HepG2 (cell line): ENCODE results near the gene BRD2. TPM values are rescaled to one million over a fixed set of nuclear protein-coding genes. Genes with fewer than 3 reads are reported as not detected.

Source experiments
- BRCA1 ChIP-seq: sonication (generic); formaldehyde crosslinking; IDR thresholded peaks from 2 replicates; pipeline ENCODE4 v1.4.0; 2020; ENCODE audit warnings: missing genetic modification reagents
- DR1 ChIP-seq: sonication (generic); formaldehyde crosslinking; IDR thresholded peaks from 2 replicates; pipeline ENCODE4 v1.8.0; 2021; ENCODE audit warnings: mild to moderate bottlenecking, missing genetic modification reagents, inconsistent platforms
- FOXA3 ChIP-seq: IDR thresholded peaks from 2 replicates; pipeline ENCODE4 v1.6.1; 2016; ENCODE audit warnings: missing genetic modification reagents, missing compliant biosample characterization
- IRX3 ChIP-seq: sonication (generic); formaldehyde crosslinking; IDR thresholded peaks from 2 replicates; pipeline ENCODE4 v1.8.1; 2023; ENCODE audit warnings: mild to moderate bottlenecking, low read depth, missing genetic modification reagents, borderline replicate concordance
- KLF13 ChIP-seq: sonication (generic); formaldehyde crosslinking; IDR thresholded peaks from 2 replicates; pipeline ENCODE4 v1.4.0; 2020; ENCODE audit warnings: mild to moderate bottlenecking, missing genetic modification reagents
- NCOA1 ChIP-seq: sonication (generic); formaldehyde crosslinking; IDR thresholded peaks from 2 replicates; pipeline ENCODE4 v1.9.0; 2021; ENCODE audit warnings: missing genetic modification reagents
- NFATC3 ChIP-seq: sonication (generic); formaldehyde crosslinking; IDR thresholded peaks from 2 replicates; pipeline ENCODE4 v1.5.1; 2020; ENCODE audit warnings: mild to moderate bottlenecking, missing genetic modification reagents
- PRMT3 ChIP-seq: sonication (generic); formaldehyde crosslinking; IDR thresholded peaks from 2 replicates; pipeline ENCODE4 v1.8.1; 2022; ENCODE audit warnings: low read depth, mild to moderate bottlenecking, moderate library complexity, missing genetic modification reagents, borderline replicate concordance
- SNAPC2 ChIP-seq: sonication (generic); formaldehyde crosslinking; IDR thresholded peaks from 2 replicates; pipeline ENCODE4 v1.8.1; 2022; ENCODE audit warnings: mild to moderate bottlenecking, missing genetic modification reagents
- THYN1 ChIP-seq: sonication (generic); formaldehyde crosslinking; IDR thresholded peaks from 2 replicates; pipeline ENCODE4 v1.8.1; 2023; ENCODE audit warnings: low read depth, mild to moderate bottlenecking, moderate library complexity, missing genetic modification reagents, borderline replicate concordance
- ZFP82 ChIP-seq: sonication (generic); formaldehyde crosslinking; IDR thresholded peaks from 2 replicates; pipeline ENCODE4 v1.5.1; 2020; ENCODE audit warnings: mild to moderate bottlenecking, missing genetic modification reagents, borderline replicate concordance
- ZFYVE20 ChIP-seq: sonication (generic); formaldehyde crosslinking; IDR thresholded peaks from 2 replicates; pipeline ENCODE4 v1.8.0; 2023; ENCODE audit warnings: low read depth, mild to moderate bottlenecking, moderate library complexity, missing genetic modification reagents, borderline replicate concordance
- ZMAT3 ChIP-seq: sonication (generic); formaldehyde crosslinking; conservative IDR thresholded peaks from 2 replicates; pipeline ENCODE4 v1.7.0; 2021; ENCODE audit warnings: missing genetic modification reagents
- ZNF101 ChIP-seq: sonication (generic); formaldehyde crosslinking; IDR thresholded peaks from 2 replicates; pipeline ENCODE4 v1.4.0; 2020; ENCODE audit warnings: mild to moderate bottlenecking, low read depth, missing genetic modification reagents, borderline replicate concordance
- ZNF143 ChIP-seq: sonication (generic); formaldehyde crosslinking; IDR thresholded peaks from 2 replicates; pipeline ENCODE4 v1.4.0; 2020; ENCODE audit warnings: missing genetic modification reagents
- polyA plus RNA-seq, 8 experiments: library from polyadenylated mRNA; depleted of rRNA in 3 of 8; stranded (reverse) in 7 of 8; unstranded in 1 of 8; fragments of >200 nt; fragmentation: Illumina TruSeq in 4 of 8; extraction: Trizol in 4 of 8; gene quantifications; 2 replicates each; pipeline versions ENCODE4 v1.2.1 to v1.2.3, GENCODE V29; 2011 to 2016; ENCODE audit warnings: low read depth in 4 of 8, missing spikeins in 1 of 8, mixed read lengths in 1 of 8; ENCODE audit not compliant: insufficient read depth in 1 of 8
- total RNA-seq, 5 experiments: library from RNA; depleted of rRNA; stranded (reverse); fragments of >200 nt; fragmentation: Illumina TruSeq; extraction: Trizol; gene quantifications; 2 replicates each; pipeline ENCODE4 v1.2.3, GENCODE V29; 2016; ENCODE audit warnings: low read depth in 1 of 5
- TF ChIP-seq, protein P1 (sequence below): sonication (generic); formaldehyde crosslinking; conservative IDR thresholded peaks from 2 replicates; pipeline ENCODE4 v1.4.0; 2020; ENCODE audit warnings: mild to moderate bottlenecking, missing genetic modification reagents, moderate library complexity
- TF ChIP-seq, protein P2 (sequence below): sonication (generic); formaldehyde crosslinking; IDR thresholded peaks from 2 replicates; pipeline ENCODE4 v1.9.0; 2021; ENCODE audit warnings: missing genetic modification reagents, mild to moderate bottlenecking, borderline replicate concordance
- TF ChIP-seq, protein P3 (sequence below): sonication (generic); formaldehyde crosslinking; IDR thresholded peaks from 2 replicates; pipeline ENCODE4 v1.4.0; 2020; ENCODE audit warnings: mild to moderate bottlenecking, low read depth, missing genetic modification reagents
- TF ChIP-seq, protein P4 (sequence below): sonication (generic); formaldehyde crosslinking; IDR thresholded peaks from 2 replicates; pipeline ENCODE4 v1.4.0; 2020; ENCODE audit warnings: mild to moderate bottlenecking, missing genetic modification reagents

Gene BRD2
- total and polyA plus RNA-seq, 2 of the 13 experiments (the other 11 are each of a cell fraction or from before 2014, with no cell fraction given) = 143 to 202 TPM

DNA sequence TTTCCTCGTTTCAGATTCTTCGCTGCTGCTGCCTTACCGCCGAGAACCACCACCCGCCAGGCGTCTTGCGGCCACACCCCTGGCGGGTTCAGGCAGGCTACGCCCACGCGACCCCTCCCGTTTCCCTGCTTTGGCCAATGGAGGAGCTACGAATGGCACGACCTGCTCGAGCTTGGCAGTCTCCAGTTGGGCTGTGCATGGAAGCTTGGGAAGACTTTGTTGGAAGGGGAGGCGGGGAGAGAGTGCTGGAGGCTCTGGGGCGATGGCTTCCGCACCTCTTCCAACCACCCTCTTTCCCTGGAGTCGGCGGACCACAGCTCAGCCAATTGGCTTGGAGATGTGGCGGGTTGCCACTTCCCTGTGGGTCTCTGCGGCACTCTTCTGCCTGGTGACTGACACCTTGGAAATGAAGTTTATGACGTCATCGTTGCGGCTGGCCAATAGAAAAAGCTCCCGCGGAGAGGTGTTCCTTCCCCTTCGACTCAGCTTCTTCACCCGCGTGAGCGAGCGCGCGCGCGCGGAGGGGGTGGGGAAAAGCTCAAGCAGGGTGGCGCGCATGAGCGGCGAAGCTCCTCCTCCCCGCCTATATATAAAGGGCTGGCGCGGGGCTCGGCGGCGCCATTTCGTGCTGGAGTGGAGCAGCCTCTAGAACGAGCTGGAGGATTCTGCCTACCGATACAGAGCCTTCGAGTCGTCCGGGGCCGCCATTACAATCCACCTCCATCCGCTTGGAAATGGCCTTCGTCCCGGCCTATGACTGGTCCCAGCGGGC, 3.4 kb downstream of the BRD2 start (continued):
- TF ChIP-seq ZNF101 (CRISPR knock-in tag) (no peak), FOXA3 (CRISPR knock-in tag) (no peak), IRX3 (peak; percentile 63), THYN1 (CRISPR knock-in tag) (no peak), ZFP82 (peak; percentile 83; the same call in 1 of the 2 replicates), PRMT3 (peak; percentile 23; the same call in 1 of the 2 replicates), SNAPC2 (CRISPR knock-in tag) (peak; percentile 59; the same call in 1 of the 2 replicates), ZFYVE20 (CRISPR knock-in tag) (no peak), ZNF143 (CRISPR knock-in tag) (no peak; the same call in none of the 2 replicates), NCOA1 (CRISPR knock-in tag) (peak; percentile 2; the same call in 1 of the 2 replicates), BRCA1 (CRISPR knock-in tag) (peak; percentile 77; the same call in 1 of the 2 replicates), ZMAT3 (CRISPR knock-in tag) (peak; percentile 73; the same call in 1 of the 2 replicates), KLF13 (CRISPR knock-in tag) (peak; percentile 46; the same call in 1 of the 2 replicates), DR1 (CRISPR knock-in tag) (peak; percentile 97), NFATC3 (CRISPR knock-in tag) (peak; percentile 83; the same call in 1 of the 2 replicates)
- TF ChIP-seq, protein P1, sequence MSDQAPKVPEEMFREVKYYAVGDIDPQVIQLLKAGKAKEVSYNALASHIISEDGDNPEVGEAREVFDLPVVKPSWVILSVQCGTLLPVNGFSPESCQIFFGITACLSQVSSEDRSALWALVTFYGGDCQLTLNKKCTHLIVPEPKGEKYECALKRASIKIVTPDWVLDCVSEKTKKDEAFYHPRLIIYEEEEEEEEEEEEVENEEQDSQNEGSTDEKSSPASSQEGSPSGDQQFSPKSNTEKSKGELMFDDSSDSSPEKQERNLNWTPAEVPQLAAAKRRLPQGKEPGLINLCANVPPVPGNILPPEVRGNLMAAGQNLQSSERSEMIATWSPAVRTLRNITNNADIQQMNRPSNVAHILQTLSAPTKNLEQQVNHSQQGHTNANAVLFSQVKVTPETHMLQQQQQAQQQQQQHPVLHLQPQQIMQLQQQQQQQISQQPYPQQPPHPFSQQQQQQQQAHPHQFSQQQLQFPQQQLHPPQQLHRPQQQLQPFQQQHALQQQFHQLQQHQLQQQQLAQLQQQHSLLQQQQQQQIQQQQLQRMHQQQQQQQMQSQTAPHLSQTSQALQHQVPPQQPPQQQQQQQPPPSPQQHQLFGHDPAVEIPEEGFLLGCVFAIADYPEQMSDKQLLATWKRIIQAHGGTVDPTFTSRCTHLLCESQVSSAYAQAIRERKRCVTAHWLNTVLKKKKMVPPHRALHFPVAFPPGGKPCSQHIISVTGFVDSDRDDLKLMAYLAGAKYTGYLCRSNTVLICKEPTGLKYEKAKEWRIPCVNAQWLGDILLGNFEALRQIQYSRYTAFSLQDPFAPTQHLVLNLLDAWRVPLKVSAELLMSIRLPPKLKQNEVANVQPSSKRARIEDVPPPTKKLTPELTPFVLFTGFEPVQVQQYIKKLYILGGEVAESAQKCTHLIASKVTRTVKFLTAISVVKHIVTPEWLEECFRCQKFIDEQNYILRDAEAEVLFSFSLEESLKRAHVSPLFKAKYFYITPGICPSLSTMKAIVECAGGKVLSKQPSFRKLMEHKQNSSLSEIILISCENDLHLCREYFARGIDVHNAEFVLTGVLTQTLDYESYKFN (CRISPR knock-in tag) = peak; percentile 43
- TF ChIP-seq, protein P2, sequence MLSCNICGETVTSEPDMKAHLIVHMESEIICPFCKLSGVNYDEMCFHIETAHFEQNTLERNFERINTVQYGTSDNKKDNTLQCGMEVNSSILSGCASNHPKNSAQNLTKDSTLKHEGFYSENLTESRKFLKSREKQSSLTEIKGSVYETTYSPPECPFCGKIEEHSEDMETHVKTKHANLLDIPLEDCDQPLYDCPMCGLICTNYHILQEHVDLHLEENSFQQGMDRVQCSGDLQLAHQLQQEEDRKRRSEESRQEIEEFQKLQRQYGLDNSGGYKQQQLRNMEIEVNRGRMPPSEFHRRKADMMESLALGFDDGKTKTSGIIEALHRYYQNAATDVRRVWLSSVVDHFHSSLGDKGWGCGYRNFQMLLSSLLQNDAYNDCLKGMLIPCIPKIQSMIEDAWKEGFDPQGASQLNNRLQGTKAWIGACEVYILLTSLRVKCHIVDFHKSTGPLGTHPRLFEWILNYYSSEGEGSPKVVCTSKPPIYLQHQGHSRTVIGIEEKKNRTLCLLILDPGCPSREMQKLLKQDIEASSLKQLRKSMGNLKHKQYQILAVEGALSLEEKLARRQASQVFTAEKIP = no peak
- TF ChIP-seq, protein P3, sequence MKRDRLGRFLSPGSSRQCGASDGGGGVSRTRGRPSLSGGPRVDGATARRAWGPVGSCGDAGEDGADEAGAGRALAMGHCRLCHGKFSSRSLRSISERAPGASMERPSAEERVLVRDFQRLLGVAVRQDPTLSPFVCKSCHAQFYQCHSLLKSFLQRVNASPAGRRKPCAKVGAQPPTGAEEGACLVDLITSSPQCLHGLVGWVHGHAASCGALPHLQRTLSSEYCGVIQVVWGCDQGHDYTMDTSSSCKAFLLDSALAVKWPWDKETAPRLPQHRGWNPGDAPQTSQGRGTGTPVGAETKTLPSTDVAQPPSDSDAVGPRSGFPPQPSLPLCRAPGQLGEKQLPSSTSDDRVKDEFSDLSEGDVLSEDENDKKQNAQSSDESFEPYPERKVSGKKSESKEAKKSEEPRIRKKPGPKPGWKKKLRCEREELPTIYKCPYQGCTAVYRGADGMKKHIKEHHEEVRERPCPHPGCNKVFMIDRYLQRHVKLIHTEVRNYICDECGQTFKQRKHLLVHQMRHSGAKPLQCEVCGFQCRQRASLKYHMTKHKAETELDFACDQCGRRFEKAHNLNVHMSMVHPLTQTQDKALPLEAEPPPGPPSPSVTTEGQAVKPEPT = no peak
- TF ChIP-seq, protein P4, sequence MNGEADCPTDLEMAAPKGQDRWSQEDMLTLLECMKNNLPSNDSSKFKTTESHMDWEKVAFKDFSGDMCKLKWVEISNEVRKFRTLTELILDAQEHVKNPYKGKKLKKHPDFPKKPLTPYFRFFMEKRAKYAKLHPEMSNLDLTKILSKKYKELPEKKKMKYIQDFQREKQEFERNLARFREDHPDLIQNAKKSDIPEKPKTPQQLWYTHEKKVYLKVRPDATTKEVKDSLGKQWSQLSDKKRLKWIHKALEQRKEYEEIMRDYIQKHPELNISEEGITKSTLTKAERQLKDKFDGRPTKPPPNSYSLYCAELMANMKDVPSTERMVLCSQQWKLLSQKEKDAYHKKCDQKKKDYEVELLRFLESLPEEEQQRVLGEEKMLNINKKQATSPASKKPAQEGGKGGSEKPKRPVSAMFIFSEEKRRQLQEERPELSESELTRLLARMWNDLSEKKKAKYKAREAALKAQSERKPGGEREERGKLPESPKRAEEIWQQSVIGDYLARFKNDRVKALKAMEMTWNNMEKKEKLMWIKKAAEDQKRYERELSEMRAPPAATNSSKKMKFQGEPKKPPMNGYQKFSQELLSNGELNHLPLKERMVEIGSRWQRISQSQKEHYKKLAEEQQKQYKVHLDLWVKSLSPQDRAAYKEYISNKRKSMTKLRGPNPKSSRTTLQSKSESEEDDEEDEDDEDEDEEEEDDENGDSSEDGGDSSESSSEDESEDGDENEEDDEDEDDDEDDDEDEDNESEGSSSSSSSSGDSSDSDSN (CRISPR knock-in tag) = peak; percentile 51; the same call in 1 of the 2 replicates
